SK-N-SH treated with all-trans-retinoic acid at 6 μM for 48 hours (cell line): ENCODE data around the gene MCTP2.

Experiments used
- ATAC-seq: fragments of 200-7000 bp; cut with Tn5 transposase; 3 replicates; pipeline ENCODE4 v1.9.1; 2020; ENCODE audit warnings: mild to moderate bottlenecking, moderate library complexity
- ARNTL ChIP-seq: fragments of 450-650 bp; formaldehyde crosslinking; IDR thresholded peaks from 2 replicates; pipeline ENCODE4 v1.5.0; 2020; ENCODE audit warnings: low read depth, mild to moderate bottlenecking, moderate library complexity, borderline replicate concordance
- BACH2 ChIP-seq: fragments of 250-450 bp; sonication (Bioruptor Pico); IDR thresholded peaks from 2 replicates; pipeline ENCODE4 v1.9.0; 2021; ENCODE audit warnings: mild to moderate bottlenecking, borderline replicate concordance
- CREB5 ChIP-seq: fragments of 250-450 bp; sonication (Bioruptor Pico); IDR thresholded peaks from 2 replicates; pipeline ENCODE4 v1.5.1; 2020; ENCODE audit warnings: low read depth, mild to moderate bottlenecking, moderate library complexity
- CSDC2 ChIP-seq: fragments of 250-450 bp; sonication (Bioruptor Pico); IDR thresholded peaks from 2 replicates; pipeline ENCODE4 v1.5.0; 2020; ENCODE audit warnings: mild to moderate bottlenecking, moderate library complexity
- CSRNP3 ChIP-seq: fragments of 250-450 bp; sonication (Bioruptor Pico); IDR thresholded peaks from 2 replicates; pipeline ENCODE4 v1.5.1; 2021; ENCODE audit warnings: mild to moderate bottlenecking, moderate library complexity
- ESRRG ChIP-seq: fragments of 250-450 bp; sonication (Bioruptor Pico); IDR thresholded peaks from 2 replicates; pipeline ENCODE4 v1.6.1; 2021; ENCODE audit warnings: mild to moderate bottlenecking
- GLIS3 ChIP-seq: fragments of 250-450 bp; sonication (Bioruptor Pico); IDR thresholded peaks from 2 replicates; pipeline ENCODE4 v1.5.0; 2020; ENCODE audit warnings: mild to moderate bottlenecking, moderate library complexity
- ISL1 ChIP-seq: fragments of 250-450 bp; sonication (Bioruptor Pico); IDR thresholded peaks from 2 replicates; pipeline ENCODE4 v2.1.2; 2022; ENCODE audit warnings: mild to moderate bottlenecking, moderate library complexity
- OSR1 ChIP-seq: fragments of 250-450 bp; sonication (Bioruptor Pico); IDR thresholded peaks from 2 replicates; pipeline ENCODE4 v1.8.0; 2022; ENCODE audit warnings: moderate library complexity, mild to moderate bottlenecking, inconsistent platforms
- PATZ1 ChIP-seq: fragments of 250-450 bp; sonication (Bioruptor Pico); IDR thresholded peaks from 2 replicates; pipeline ENCODE4 v1.8.0; 2020; ENCODE audit warnings: mild to moderate bottlenecking, moderate library complexity, borderline replicate concordance
- POU6F1 ChIP-seq: fragments of 250-450 bp; sonication (Bioruptor Pico); IDR thresholded peaks from 2 replicates; pipeline ENCODE4 v1.8.0; 2021; ENCODE audit warnings: low read depth, mild to moderate bottlenecking, moderate library complexity, borderline replicate concordance
- PPARA ChIP-seq: fragments of 250-450 bp; sonication (Bioruptor Pico); IDR thresholded peaks from 2 replicates; pipeline ENCODE4 v1.5.0; 2020; ENCODE audit warnings: mild to moderate bottlenecking, borderline replicate concordance
- RARB ChIP-seq: fragments of 250-450 bp; sonication (Bioruptor Pico); IDR thresholded peaks from 2 replicates; pipeline ENCODE4 v1.8.0; 2021; ENCODE audit warnings: mild to moderate bottlenecking, moderate library complexity
- SNAI2 ChIP-seq: fragments of 250-450 bp; sonication (Bioruptor Pico); IDR thresholded peaks from 2 replicates; pipeline ENCODE4 v1.5.0; 2020; ENCODE audit warnings: mild to moderate bottlenecking, moderate library complexity
- TCF4 ChIP-seq: fragments of 250-450 bp; sonication (Bioruptor Pico); IDR thresholded peaks from 2 replicates; pipeline ENCODE4 v1.8.0; 2021; ENCODE audit warnings: mild to moderate bottlenecking, moderate library complexity, borderline replicate concordance
- TOX ChIP-seq: fragments of 250-450 bp; sonication (Bioruptor Pico); IDR thresholded peaks from 2 replicates; pipeline ENCODE4 v1.8.0; 2021; ENCODE audit warnings: mild to moderate bottlenecking, moderate library complexity, borderline replicate concordance
- TSHZ2 ChIP-seq: fragments of 250-450 bp; sonication (Bioruptor Pico); IDR thresholded peaks from 2 replicates; pipeline ENCODE4 v1.5.0; 2020; ENCODE audit warnings: mild to moderate bottlenecking, moderate library complexity
- ZC3H10 ChIP-seq: fragments of 250-450 bp; sonication (Bioruptor Pico); IDR thresholded peaks from 2 replicates; pipeline ENCODE4 v1.5.1; 2021; ENCODE audit warnings: mild to moderate bottlenecking, moderate library complexity
- ZFP3 ChIP-seq: fragments of 250-450 bp; sonication (Bioruptor Pico); IDR thresholded peaks from 2 replicates; pipeline ENCODE4 v1.5.0; 2020; ENCODE audit warnings: mild to moderate bottlenecking, moderate library complexity
- ZFP30 ChIP-seq: fragments of 450-650 bp; formaldehyde crosslinking; IDR thresholded peaks from 2 replicates; pipeline ENCODE4 v1.5.0; 2022; ENCODE audit warnings: mild to moderate bottlenecking, moderate library complexity
- ZNF565 ChIP-seq: fragments of 450-650 bp; formaldehyde crosslinking; conservative IDR thresholded peaks from 2 replicates; pipeline ENCODE4 v1.5.0; 2020; ENCODE audit warnings: low read depth, mild to moderate bottlenecking, moderate library complexity
- ZNF70 ChIP-seq: fragments of 450-650 bp; formaldehyde crosslinking; IDR thresholded peaks from 2 replicates; pipeline ENCODE4 v1.5.0; 2020; ENCODE audit warnings: mild to moderate bottlenecking, moderate library complexity
- ZNF8 ChIP-seq: fragments of 450-650 bp; formaldehyde crosslinking; IDR thresholded peaks from 2 replicates; pipeline ENCODE4 v1.5.0; 2020; ENCODE audit warnings: mild to moderate bottlenecking, moderate library complexity

MCTP2 gene

GRCh38 chr15:94383706-94384105 is 152.3 kb downstream of the MCTP2 start:
- TF ChIP-seq ZNF8 (no peak), ZC3H10 (CRISPR knock-in tag) (no peak), BACH2 (CRISPR knock-in tag) (no peak), TCF4 (no peak), ZFP30 (no peak), PPARA (CRISPR knock-in tag) (no peak), GLIS3 (CRISPR knock-in tag) (no peak), POU6F1 (CRISPR knock-in tag) (no peak), RARB (CRISPR knock-in tag) (no peak), TSHZ2 (CRISPR knock-in tag) (no peak), ZNF70 (CRISPR knock-in tag) (no peak), ISL1 (no peak), CSDC2 (CRISPR knock-in tag) (no peak), CREB5 (CRISPR knock-in tag) (no peak), CSRNP3 (no peak), OSR1 (CRISPR knock-in tag) (no peak), PATZ1 (CRISPR knock-in tag) (no peak), ZNF565 (no peak)
- no peak for ATAC-seq

- no peak for TF ChIP-seq CSDC2 (CRISPR knock-in tag)
- no peak for TF ChIP-seq POU6F1 (CRISPR knock-in tag)
- TF ChIP-seq ARNTL (CRISPR knock-in tag), result no peak
- no peak for TF ChIP-seq GLIS3 (CRISPR knock-in tag)
- no peak for TF ChIP-seq OSR1 (CRISPR knock-in tag)
- TF ChIP-seq ISL1, result no peak
- TF ChIP-seq ZFP3 (CRISPR knock-in tag), result no peak
- TF ChIP-seq CREB5 (CRISPR knock-in tag), result no peak
- TF ChIP-seq BACH2 (CRISPR knock-in tag), result no peak
- TF ChIP-seq ZC3H10 (CRISPR knock-in tag), result no peak
- no peak for TF ChIP-seq SNAI2 (CRISPR knock-in tag)
- no peak for TF ChIP-seq TSHZ2 (CRISPR knock-in tag)
- TF ChIP-seq RARB (CRISPR knock-in tag), result no peak
- no peak for TF ChIP-seq PATZ1 (CRISPR knock-in tag)
- no peak for TF ChIP-seq TOX (CRISPR knock-in tag)
- no peak for TF ChIP-seq ESRRG
Observed at GRCh38 chr15:94385441-94385840, 154.1 kb downstream of the MCTP2 start.

More at GRCh38 chr15:94385441-94385840, 154.1 kb downstream of the MCTP2 start:
- ATAC-seq, result no peak
